SK-N-SH treated with all-trans-retinoic acid at 6 μM for 48 hours (cell line): ENCODE results near the gene PLEKHG3.

Experiments
- ARNTL ChIP-seq: fragments of 450-650 bp; formaldehyde crosslinking; IDR thresholded peaks from 2 replicates; pipeline ENCODE4 v1.5.0; 2020; ENCODE audit warnings: low read depth, mild to moderate bottlenecking, moderate library complexity, borderline replicate concordance
- CREB5 ChIP-seq: fragments of 250-450 bp; sonication (Bioruptor Pico); IDR thresholded peaks from 2 replicates; pipeline ENCODE4 v1.5.1; 2020; ENCODE audit warnings: low read depth, mild to moderate bottlenecking, moderate library complexity
- CSRNP3 ChIP-seq: fragments of 250-450 bp; sonication (Bioruptor Pico); IDR thresholded peaks from 2 replicates; pipeline ENCODE4 v1.5.1; 2021; ENCODE audit warnings: mild to moderate bottlenecking, moderate library complexity
- ESRRG ChIP-seq: fragments of 250-450 bp; sonication (Bioruptor Pico); IDR thresholded peaks from 2 replicates; pipeline ENCODE4 v1.6.1; 2021; ENCODE audit warnings: mild to moderate bottlenecking
- PATZ1 ChIP-seq: fragments of 250-450 bp; sonication (Bioruptor Pico); IDR thresholded peaks from 2 replicates; pipeline ENCODE4 v1.8.0; 2020; ENCODE audit warnings: mild to moderate bottlenecking, moderate library complexity, borderline replicate concordance
- RARB ChIP-seq: fragments of 250-450 bp; sonication (Bioruptor Pico); IDR thresholded peaks from 2 replicates; pipeline ENCODE4 v1.8.0; 2021; ENCODE audit warnings: mild to moderate bottlenecking, moderate library complexity
- ZFP30 ChIP-seq: fragments of 450-650 bp; formaldehyde crosslinking; IDR thresholded peaks from 2 replicates; pipeline ENCODE4 v1.5.0; 2022; ENCODE audit warnings: mild to moderate bottlenecking, moderate library complexity

- no peak for TF ChIP-seq ARNTL (CRISPR knock-in tag)
- no peak for TF ChIP-seq PATZ1 (CRISPR knock-in tag)
- no peak for TF ChIP-seq CSRNP3 (CRISPR knock-in tag)
- no peak for TF ChIP-seq RARB (CRISPR knock-in tag)
- no peak for TF ChIP-seq CREB5 (CRISPR knock-in tag)
- no peak for TF ChIP-seq ESRRG (CRISPR knock-in tag)
- peak; percentile 93 for TF ChIP-seq ZFP30 (CRISPR knock-in tag)
Measured at GRCh38 chr14:64713677-64714076, 9.5 kb downstream of the PLEKHG3 start.
